Prostate gland (tissue), 2 donors: ENCODE data around the gene SEL1L3. TPM values are rescaled to one million over a fixed set of nuclear protein-coding genes. Genes with fewer than 3 reads are reported as not detected.

Experiments
- DNase-seq: peaks from one replicate; pipeline ENCODE4 v3.0.0-alpha.2; 2019; ENCODE audit warnings: low spot score
- H3K27ac ChIP-seq, 2 donors: fragments of 200-600 bp; sonication (generic); 2 replicates each; pipeline ENCODE4 v1.5.1; 2017 to 2019
- H3K27me3 ChIP-seq: fragments of 200-600 bp; sonication (generic); replicated peaks from 2 replicates; pipeline ENCODE4 v1.5.1; 2019; ENCODE audit not compliant: insufficient read depth
- H3K36me3 ChIP-seq, 2 donors: fragments of 200-600 bp; sonication (generic); 1 replicate in 1 of 2; 2 replicates in 1 of 2; pipeline versions ENCODE4 v1.5.1 to v1.8.1; 2017 to 2019
- H3K4me1 ChIP-seq: fragments of 200-600 bp; sonication (generic); replicated peaks from 2 replicates; pipeline ENCODE4 v1.5.1; 2019
- H3K4me3 ChIP-seq, 2 donors: fragments of 200-600 bp; sonication (generic); 2 replicates each; pipeline ENCODE4 v1.5.1; 2017 to 2019
- H3K9me3 ChIP-seq: fragments of 200-600 bp; sonication (generic); 2 replicates; pipeline ENCODE4 v1.5.1; 2017
- POLR2A ChIP-seq: fragments of 450-650 bp; IDR thresholded peaks from one replicate; pipeline ENCODE4 v1.6.1; 2016; ENCODE audit warnings: antibody characterized with exemption, mild to moderate bottlenecking
- POLR2AphosphoS5 ChIP-seq: sonication (generic); formaldehyde crosslinking; IDR thresholded peaks from one replicate; pipeline ENCODE4 v1.6.1; 2017; ENCODE audit warnings: antibody characterized with exemption
- WGBS: methylation state at CpG from one replicate; pipeline ENCODE4 v1.1.5; 2018; 5-methylcytosine and 5-hydroxymethylcytosine counted together
- intact Hi-C: fragments of 100-400 bp; cut with DNase I; formaldehyde crosslinking; loops from one replicate; pipeline ENCODE4 v1.14.2; 2022
- total RNA-seq, 2 donors: library from RNA; depleted of rRNA; stranded (reverse); fragments of >200 nt; gene quantifications; one replicate each; pipeline ENCODE4 v1.1.0, GENCODE V29; 2016
- TF ChIP-seq, protein P1 (sequence below), 4 experiments: fragments of 200-600 bp in 2 of 4; fragments of 450-650 bp in 2 of 4; sonication (generic) in 2 of 4; IDR thresholded peaks; 1 replicate in 3 of 4; 2 replicates in 1 of 4; pipeline ENCODE4 v1.5.1; 2016 to 2019; ENCODE audit warnings: antibody characterized with exemption in 4 of 4, mild to moderate bottlenecking in 2 of 4, moderate library complexity in 2 of 4

SEL1L3 gene
- total RNA-seq, 2 donors from 2014 or later, result 22.2 to 26.1 TPM

DNA sequence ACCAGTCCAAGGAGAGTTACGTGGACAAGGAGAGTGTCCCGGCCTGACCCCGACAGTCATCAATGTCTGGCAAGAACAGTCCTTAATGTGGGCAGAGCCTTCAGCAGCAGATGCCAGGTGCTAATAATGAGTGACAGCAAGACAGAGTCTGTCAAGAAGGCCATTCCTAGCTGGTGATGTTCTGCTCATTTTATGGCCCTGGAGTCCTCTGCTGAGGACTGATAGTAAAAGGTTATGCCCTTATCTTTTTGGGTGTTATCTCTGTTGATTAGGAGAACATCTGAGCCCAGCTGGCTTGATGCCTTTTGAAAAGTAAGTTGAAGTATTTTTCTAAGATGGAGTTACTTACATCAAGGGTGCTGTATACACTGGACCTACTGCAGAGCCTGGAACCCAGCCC, 139.8 kb downstream of the SEL1L3 start:
- no peak for DNase-seq
- Histone ChIP-seq H3K9me3 (no peaks in the 10 kb centered on the region), H3K36me3 (no peaks in the 10 kb centered on the region), H3K27me3 (no peaks in the 10 kb centered on the region), H3K4me3 (no peak overlapping the region), H3K27ac (no peak overlapping the region), H3K4me1 (no peaks in the 10 kb centered on the region)
- intact Hi-C loops, result no loop called here
- TF ChIP-seq, protein P1, sequence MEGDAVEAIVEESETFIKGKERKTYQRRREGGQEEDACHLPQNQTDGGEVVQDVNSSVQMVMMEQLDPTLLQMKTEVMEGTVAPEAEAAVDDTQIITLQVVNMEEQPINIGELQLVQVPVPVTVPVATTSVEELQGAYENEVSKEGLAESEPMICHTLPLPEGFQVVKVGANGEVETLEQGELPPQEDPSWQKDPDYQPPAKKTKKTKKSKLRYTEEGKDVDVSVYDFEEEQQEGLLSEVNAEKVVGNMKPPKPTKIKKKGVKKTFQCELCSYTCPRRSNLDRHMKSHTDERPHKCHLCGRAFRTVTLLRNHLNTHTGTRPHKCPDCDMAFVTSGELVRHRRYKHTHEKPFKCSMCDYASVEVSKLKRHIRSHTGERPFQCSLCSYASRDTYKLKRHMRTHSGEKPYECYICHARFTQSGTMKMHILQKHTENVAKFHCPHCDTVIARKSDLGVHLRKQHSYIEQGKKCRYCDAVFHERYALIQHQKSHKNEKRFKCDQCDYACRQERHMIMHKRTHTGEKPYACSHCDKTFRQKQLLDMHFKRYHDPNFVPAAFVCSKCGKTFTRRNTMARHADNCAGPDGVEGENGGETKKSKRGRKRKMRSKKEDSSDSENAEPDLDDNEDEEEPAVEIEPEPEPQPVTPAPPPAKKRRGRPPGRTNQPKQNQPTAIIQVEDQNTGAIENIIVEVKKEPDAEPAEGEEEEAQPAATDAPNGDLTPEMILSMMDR (IDR thresholded peaks at IDR 0.05), result no peak
- no peak for TF ChIP-seq POLR2AphosphoS5
- no peak for TF ChIP-seq POLR2A
- 70% methylated on average over 3 of the region's 3 CpGs for WGBS

DNA sequence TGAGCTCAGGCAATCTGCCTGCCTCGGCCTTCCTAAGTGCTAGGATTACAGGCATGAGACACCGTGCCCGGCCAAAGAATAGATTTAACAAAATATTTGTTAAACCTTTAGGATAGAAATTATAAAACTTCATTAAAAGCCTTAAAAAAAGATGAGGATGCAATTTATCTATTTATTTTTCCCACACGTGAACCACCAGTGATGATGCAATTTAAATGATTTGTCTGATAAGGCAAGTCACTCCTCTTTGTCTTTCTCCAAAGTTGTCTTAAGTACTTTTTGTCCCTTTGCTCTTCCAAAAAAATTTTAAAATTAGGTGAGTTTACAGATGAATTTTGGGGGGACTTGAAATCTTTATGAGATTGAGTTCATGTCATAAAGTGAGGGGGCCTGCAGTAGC, 149.0 kb downstream of the SEL1L3 start:
- Histone ChIP-seq H3K4me3 (no peak overlapping the region), H3K9me3 (no peaks in the 10 kb centered on the region), H3K4me1 (no peaks in the 10 kb centered on the region), H3K36me3 (no peaks in the 10 kb centered on the region), H3K27ac (no peak overlapping the region), H3K27me3 (no peaks in the 10 kb centered on the region)
- TF ChIP-seq POLR2A (no peak), POLR2AphosphoS5 (no peak)
- TF ChIP-seq, protein P1 (IDR thresholded peaks at IDR 0.05), result no peak
- no peak for DNase-seq
- intact Hi-C loops, result no loop called here
- WGBS, result 86% methylated on average over 4 of the region's 4 CpGs

DNA sequence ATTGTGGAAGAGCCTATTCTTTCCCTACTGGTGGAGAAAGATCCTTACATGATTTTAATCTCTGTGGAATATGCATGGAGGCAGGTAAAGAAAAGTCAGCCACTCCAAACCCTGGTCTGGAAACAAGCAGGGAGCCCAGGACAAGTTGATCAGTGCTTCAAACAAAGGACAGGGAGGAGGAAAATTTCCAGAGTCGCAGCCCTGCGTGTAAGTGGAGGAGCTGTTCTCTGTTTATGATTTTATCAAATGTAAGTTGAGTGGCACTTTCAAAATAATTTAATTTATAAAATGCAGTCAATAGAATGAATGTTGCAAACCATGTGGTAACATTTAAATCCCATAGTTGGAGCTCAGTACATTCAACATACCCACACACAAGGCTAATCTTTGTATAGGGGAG, 150.2 kb downstream of the SEL1L3 start:
- no peaks in the 10 kb centered on the region for H3K36me3 ChIP-seq
- TF ChIP-seq, protein P1 (IDR thresholded peaks at IDR 0.05), result no peak
- TF ChIP-seq POLR2AphosphoS5, result no peak
- TF ChIP-seq POLR2A, result no peak
- no peak for DNase-seq
- H3K4me1 ChIP-seq, result no peaks in the 10 kb centered on the region
- no peaks in the 10 kb centered on the region for H3K9me3 ChIP-seq
- intact Hi-C loops, result no loop called here
- H3K4me3 ChIP-seq, result no peak overlapping the region
- WGBS, result 84% methylated on average over 2 of the region's 2 CpGs
- no peaks in the 10 kb centered on the region for H3K27me3 ChIP-seq
- H3K27ac ChIP-seq, result no peak overlapping the region

DNA sequence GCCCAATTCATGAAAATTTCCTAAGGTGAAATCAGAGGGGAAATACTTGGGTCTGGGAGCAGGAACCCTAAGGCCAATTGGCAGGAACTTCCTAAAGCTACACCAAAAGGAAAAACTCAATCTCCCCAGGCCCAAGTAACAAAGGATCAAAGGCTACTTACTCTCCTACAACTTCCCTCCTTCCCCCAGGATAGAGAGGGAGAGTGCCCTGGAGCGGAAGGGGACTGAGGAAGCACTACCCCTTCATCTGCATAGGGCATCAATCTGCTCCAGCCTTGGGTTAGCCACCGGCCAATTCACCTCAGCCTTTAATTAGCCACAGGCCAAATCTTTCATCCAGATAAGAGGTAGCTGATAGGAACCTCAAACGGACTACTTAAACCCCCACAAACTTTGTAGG, 152.2 kb downstream of the SEL1L3 start:
- Histone ChIP-seq H3K9me3 (no peaks in the 10 kb centered on the region), H3K36me3 (no peaks in the 10 kb centered on the region), H3K4me1 (no peaks in the 10 kb centered on the region), H3K27me3 (no peaks in the 10 kb centered on the region), H3K4me3 (no peak overlapping the region), H3K27ac (no peak overlapping the region)
- intact Hi-C loops, result no loop called here
- DNase-seq, result no peak
- TF ChIP-seq, protein P1 (IDR thresholded peaks at IDR 0.05), result no peak
- TF ChIP-seq POLR2AphosphoS5, result no peak
- TF ChIP-seq POLR2A, result no peak
- WGBS, result 68% methylated on average over 3 of the region's 3 CpGs

DNA sequence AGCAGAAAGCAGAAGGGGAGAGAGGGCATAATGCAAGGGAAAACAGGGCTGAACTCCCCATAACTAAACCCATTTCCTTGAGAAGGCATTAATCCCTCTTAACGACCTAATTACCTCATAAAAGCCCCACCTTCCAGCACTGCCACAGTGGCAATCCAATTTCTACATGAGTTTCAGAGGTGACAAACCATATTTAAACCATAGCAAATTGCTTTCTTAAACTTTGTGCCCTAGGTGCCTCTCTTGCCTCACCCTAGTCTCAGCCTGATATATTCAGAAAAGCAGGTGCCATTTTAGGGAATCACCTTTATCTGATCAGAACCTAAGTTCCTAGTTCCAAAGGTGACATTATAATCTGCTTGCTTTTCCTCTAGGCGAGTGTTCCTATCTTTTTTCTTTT, 158.3 kb downstream of the SEL1L3 start:
- 65% methylated on average over 2 of the region's 2 CpGs for WGBS
- TF ChIP-seq POLR2A, result no peak
- no peak for TF ChIP-seq POLR2AphosphoS5
- intact Hi-C loops, result no loop called here

More for the DNA sequence above, 158.3 kb downstream of the SEL1L3 start:
- Histone ChIP-seq H3K27ac (no peak overlapping the region), H3K27me3 (no peaks in the 10 kb centered on the region), H3K4me1 (no peaks in the 10 kb centered on the region), H3K4me3 (no peak overlapping the region), H3K36me3 (no peaks in the 10 kb centered on the region), H3K9me3 (no peaks in the 10 kb centered on the region)
- DNase-seq, result no peak
